Hypothalamus (tissue), 51 donors: ENCODE measurements around the gene SNX32.

Experiments used
- DNase-seq, 51 donors: peaks; one replicate each; lab custom pipeline; 2025; lab: John Stamatoyannopoulos, UW

Gene SNX32

DNA sequence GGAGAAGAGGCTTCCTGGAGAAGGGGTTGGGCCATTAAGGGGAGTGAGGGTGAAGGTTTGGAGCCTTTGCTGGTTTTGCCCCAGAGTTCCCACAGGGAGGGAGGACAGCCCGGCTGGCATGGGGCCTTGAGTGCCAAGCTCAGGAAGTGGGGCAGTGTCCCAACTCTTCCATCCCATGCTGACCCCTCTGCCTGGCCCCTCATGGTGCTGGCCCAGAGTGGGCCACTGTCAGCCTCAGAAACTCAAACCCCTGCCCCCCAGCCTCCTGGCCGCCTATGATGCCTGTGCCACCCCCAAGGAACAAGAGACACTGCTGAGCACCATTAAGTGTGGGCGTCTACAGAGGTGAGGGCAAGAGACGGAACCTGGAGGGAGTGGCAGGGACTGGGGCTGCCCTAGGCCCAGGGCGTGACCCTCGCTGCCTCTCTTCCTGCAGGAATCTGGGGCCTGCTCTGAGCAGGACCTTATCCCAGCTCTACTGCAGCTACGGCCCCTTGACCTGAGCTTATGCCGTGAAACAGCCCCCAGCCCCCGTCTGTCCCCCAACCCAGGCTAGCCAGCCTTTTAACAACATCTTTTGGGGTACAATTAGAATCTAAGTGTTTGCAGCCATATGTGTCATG, 31.9 kb downstream of the SNX32 start:
- DNase-seq = no peak

DNA sequence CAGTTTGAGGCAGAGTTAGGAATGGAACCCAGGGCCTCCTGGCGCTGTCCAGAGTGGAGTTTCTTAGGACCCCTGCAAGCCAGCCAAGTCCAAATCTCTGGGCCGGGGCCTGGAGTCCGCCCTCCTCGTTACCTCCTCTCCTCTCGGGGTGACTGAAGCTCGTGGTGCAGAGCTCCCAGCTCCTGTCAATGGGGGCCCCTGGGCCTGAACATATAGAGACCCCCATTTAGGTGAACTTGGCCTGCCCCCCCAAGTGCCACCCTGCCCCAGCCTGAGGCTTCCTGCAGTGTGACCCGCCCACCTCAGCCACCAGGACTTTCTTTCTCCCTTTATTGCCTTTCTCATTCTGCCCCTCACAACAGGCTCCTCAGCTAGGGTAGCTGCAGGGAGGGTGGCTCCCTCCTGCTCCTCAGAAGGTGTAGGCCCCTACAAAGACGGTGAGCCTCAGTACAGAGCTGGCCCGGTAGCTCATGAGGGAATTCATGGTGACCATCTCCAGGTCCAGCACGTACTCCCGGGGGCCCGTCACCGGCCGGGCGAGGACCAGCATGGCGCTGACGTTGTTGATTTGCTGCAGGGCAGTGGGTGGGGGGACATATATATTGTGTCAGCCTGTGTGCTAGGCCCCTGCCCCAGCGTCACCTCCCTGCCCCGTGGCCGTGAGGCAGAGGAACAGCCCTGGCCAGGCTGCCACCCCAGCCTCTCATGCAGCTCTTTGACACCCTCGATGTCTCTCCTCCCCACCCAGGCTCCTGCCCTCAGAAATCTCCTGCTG, 32.9 kb downstream of the SNX32 start:
- DNase-seq = no peak

DNA sequence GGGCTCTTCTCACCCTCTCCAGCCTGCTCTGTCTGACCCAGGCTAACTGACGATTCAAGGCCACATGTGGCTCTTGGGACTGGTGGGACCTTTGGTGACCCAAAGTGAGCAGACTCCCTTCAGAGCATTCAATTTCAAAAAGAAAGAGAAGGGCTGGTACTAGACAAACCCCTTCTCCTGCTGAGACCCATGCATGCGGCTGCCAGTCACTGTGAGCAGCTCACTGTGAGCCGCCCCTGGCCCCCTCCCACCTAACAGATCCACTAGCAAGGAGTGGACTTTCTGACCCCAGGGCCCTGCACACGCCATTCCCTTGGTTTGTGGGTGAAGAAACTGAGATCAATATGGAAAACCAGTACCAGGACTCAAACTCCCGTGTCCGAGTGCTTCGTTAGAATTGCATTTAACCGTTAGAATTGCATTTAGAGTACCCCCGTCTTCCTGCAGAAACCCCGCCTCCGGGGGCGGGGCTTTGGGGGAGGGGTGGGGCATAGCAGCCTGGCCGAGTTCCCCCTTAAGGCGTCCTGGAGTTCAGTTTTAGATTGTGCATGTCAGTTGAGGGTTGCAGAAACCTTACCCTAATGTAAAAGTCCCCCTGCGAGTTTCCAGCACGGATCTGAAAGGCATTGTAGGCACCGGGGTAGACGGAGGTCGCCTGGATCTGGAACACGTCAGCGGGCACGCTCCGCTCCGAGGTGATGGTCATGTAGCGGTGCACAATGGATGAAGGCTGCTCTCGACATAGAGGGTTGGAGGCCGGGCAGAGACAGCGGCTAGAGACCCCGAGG, 33.7 kb downstream of the SNX32 start:
- DNase-seq = peak in 1 of 51 donors; percentile 36

DNA sequence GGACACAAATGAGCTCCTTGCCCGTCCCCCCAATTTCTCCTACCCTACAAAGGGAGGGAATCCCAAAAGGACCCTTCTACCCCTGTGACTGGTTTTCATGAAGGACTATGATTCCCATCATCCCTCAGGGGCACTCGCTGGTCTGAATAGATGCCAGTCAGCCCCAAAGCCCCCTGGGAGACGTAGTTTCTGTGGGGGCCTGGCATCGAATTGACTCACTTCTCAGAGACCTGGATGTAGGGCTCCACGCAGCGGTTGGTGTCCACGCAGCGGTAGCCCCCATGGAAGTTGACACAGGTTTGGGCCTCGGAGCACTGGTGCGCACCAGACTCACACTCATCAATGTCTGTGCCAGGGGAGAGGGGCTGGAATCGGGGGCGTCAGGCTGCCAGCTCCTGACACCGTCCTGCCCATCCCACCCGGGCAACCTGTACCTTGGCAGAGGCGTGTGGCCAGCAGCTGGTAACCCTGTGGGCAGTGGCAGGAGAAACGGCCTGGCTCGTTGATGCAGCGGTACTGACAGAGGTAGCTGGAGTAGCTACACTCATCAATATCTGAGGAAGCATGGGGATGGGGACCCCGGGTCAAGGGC, 34.4 kb downstream of the SNX32 start:
- DNase-seq = peak in 19 of 51 donors; percentile 12 to 54 (median 28)

DNA sequence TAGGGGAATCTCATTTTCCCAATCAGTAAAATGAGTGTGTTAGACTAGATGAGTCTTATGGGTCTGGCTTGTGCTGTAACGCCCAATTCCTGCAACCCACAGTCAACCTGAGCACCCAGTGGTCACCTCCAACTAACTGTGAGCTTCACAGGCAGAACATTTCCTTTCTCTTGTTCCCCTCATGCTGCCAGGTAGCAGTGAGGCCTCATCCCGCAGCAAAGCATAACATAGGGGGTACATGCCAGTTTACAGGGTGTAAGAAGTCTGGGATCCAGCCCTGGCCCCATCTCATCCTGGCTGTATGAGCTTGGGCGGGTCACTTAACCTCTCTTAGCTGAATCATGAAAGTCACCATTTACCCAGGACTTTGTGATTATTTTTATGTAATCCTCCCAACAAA, 35.1 kb downstream of the SNX32 start:
- no peak for DNase-seq

GRCh38 chr11:65869643-65870306, 36.0 kb downstream of the SNX32 start:
- no peak for DNase-seq

- DNase-seq = no peak
These were observed 36.5 kb downstream of the SNX32 start for GRCh38 chr11:65870307-65870658.

GRCh38 chr11:65870706-65871681, 37.2 kb downstream of the SNX32 start:
- DNase-seq = no peak

DNA sequence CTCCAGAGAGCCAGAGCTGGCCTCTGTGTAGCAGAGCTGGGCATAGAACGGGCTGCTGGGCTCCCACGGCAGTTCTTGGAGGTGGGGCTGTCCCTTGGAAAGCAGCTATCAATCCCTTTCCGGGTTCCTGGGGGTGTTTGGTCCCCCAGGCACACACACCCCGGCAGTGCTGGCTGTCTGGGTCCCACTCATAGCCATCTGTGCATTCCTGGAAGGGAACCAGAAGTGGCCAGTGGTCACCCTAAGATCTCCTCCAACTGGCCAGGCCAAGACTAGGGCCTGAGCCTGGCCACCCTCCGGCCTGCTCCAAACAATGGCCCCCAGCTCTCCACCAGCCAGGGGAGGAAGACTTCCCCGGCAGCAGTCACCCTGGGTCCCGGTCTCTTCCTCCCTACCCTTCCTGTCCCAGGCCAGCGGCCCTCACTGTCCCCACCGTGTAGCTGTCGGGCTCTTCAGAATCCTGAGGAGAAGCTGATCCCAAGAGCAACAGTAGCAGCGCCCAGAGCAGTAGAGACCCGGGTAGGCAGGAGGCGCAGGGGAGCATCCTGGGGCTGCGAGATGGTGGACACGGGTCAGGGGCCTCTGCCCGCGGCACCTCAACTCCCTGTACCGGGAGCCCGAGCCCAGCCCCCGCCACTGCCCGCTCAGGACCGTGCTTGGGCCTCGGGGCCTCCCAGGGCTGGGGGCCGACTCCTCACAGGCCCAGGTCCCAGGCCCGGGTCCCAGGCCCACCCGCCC, 38.2 kb downstream of the SNX32 start:
- DNase-seq = peak in 7 of 51 donors; percentile 8 to 41 (median 25)

- peak in 10 of 51 donors; percentile 13 to 44 (median 26) for DNase-seq
These were observed 39.0 kb downstream of the SNX32 start, which contains the start of gene EFEMP2 for GRCh38 chr11:65872586-65873317. Gene EFEMP2 (minus strand): TSS chr11:65872800. CDS start chr11:65872354, 446 bp downstream.

DNA sequence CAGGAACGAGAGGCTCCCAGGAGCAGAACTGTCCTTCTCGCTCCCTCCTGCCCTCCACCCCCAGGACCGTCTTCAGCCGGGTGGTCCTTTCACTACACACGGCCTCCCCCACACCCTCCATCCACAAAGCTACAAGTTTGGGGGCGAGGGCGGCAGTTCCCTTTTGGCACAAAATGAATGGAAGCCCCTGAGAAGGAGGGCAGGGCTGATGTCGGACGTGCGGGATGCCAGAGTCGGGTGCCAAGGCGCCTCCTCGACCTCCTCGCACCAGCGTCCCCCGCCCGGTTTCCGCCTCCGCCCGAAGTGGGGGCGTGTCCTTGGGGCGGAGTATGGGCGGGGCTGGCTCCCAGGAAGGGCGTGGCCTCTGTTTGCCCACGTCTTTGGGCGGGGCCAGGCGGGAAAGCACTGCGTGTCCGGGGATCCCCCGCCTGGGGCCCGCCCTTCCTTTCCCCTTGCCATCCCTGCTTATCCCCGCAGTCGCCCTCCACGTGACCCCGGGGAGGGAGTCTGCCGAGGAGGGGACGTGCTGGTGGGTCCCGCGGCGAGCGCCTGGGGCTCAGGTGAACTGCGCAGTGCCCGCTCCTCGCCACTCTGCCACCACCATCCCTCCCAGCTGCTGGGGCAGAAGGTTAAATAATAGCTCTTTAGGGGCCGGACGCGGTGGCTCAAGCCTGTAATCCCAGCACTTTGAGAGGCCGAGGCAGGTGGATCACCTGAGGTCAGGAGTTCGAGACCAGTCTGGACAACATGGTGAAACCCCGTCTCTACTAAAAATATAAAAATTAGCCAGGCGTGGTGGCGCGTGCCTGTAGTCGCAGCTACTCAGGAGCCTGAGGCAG, 39.8 kb downstream of the SNX32 start:
- peak; percentile 24 to 97 (median 86) for DNase-seq

DNA sequence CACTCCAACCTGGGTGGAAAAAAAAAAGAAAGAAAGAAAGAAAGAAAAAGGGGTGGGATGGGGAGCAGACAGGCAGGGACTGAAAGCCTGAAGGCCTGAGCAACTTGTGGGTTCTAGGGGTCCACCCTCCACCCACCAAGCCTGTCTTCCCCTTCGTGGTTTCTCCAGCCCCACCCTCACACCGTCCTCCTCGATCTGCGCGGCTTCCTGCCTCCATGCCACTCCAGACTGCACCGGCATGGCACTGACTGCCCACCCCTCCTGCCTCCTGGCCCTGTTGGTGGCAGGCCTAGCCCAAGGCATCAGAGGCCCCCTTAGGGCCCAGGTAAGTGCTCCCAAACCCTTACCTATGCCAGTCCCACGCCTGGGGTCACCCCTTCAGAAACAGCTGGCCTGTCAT, 45.9 kb downstream of the SNX32 start, which contains the start of gene CTSW:
CTSW (plus strand) TSS at position 221 of the 400 bp plus-strand sequence; CDS start at position 239, 18 bp downstream.
- no peak for DNase-seq

GRCh38 chr11:65880027-65880426, 46.3 kb downstream of the SNX32 start:
- DNase-seq = no peak

DNA sequence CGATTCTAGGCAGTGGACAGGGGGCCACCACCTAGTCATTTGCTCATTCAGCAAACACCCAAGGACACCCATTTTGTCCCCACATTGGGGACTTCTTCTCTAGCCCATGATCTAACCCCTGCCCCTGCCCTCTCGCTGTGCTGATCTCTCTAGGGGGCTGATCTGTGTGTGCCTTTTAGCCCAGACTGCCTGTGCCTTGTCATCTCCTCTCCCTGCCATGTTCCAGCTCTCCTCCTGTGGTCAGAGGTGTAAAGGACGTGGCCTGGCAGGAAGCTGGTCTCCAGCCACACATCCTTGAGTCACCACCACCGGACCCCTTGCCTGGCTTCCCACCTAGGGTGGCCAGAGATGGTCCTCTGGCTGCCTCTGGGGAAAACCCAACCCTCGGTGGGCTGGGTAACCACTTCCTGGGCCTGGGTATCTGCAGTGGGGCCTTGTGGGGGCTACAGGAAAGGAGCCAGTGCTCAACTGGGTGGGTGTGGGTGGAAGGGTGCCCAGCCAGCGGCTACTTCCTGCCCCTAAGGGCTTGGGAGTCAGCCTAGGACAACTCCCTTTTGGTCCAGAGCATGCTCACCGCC, 47.2 kb downstream of the SNX32 start:
- no peak for DNase-seq

- no peak for DNase-seq
These were observed 48.6 kb downstream of the SNX32 start for GRCh38 chr11:65882120-65883057.
